Osteoblast (primary cell): ENCODE data around the gene EXOC4. TPM values are rescaled to one million over a fixed set of nuclear protein-coding genes. Genes with fewer than 3 reads are reported as not detected.

Experiments used
- DNase-seq: peaks from one replicate; pipeline ENCODE4 v3.0.0; 2011; ENCODE audit warnings: low spot score, mixed read lengths; ENCODE audit not compliant: insufficient read length; ENCODE audit errors: missing footprints
- H2AFZ ChIP-seq: 2 replicates; pipeline ENCODE4 v1.6.0; 2011; ENCODE audit warnings: mild to moderate bottlenecking, low read length
- H3K27ac ChIP-seq: 2 replicates; pipeline ENCODE4 v1.5.1; 2011; ENCODE audit warnings: mild to moderate bottlenecking, low read depth, low read length, moderate library complexity
- H3K27me3 ChIP-seq: 2 replicates; pipeline ENCODE4 v1.6.0; 2012; ENCODE audit warnings: mild to moderate bottlenecking, control low read depth, inconsistent platforms, low read length, moderate library complexity; ENCODE audit not compliant: insufficient read depth
- H3K36me3 ChIP-seq: 2 replicates; pipeline ENCODE4 v1.5.1; 2011; ENCODE audit warnings: mild to moderate bottlenecking, low read length, control low read depth, moderate library complexity; ENCODE audit not compliant: insufficient read depth
- H3K4me1 ChIP-seq: 2 replicates; pipeline ENCODE4 v1.5.1; 2011; ENCODE audit warnings: mild to moderate bottlenecking, low read length, control low read depth, moderate library complexity; ENCODE audit not compliant: insufficient read depth
- H3K4me2 ChIP-seq: 2 replicates; pipeline ENCODE4 v1.6.0; 2011; ENCODE audit warnings: mild to moderate bottlenecking, low read length; ENCODE audit not compliant: insufficient read depth
- H3K4me3 ChIP-seq: fragments of 200-600 bp; sonication (generic); 3 replicates; pipeline ENCODE4 v1.5.1; 2012; ENCODE audit warnings: mild to moderate bottlenecking, low read length, inconsistent platforms; ENCODE audit not compliant: insufficient read depth
- H3K79me2 ChIP-seq: 2 replicates; pipeline ENCODE4 v1.6.0; 2012; ENCODE audit warnings: mild to moderate bottlenecking, low read length, control low read depth, inconsistent platforms; ENCODE audit not compliant: insufficient read depth
- H3K9me3 ChIP-seq: 2 replicates; pipeline ENCODE4 v1.5.1; 2011; ENCODE audit warnings: low read depth, low read length, control low read depth
- H4K20me1 ChIP-seq: 2 replicates; pipeline ENCODE4 v1.6.0; 2012; ENCODE audit warnings: mild to moderate bottlenecking, low read length, control low read depth; ENCODE audit not compliant: insufficient read depth
- CTCF ChIP-seq: IDR thresholded peaks from 2 replicates; pipeline ENCODE4 v1.5.1; 2011; ENCODE audit warnings: mild to moderate bottlenecking, low read depth, low read length, moderate library complexity; ENCODE audit errors: extremely low read depth
- total RNA-seq: library from RNA; depleted of rRNA; stranded (reverse); fragments of >200 nt; gene quantifications from 2 replicates; pipeline ENCODE4 v1.2.3, GENCODE V29; 2012

EXOC4 gene
- total RNA-seq, 1 donor = 134 TPM

GRCh38 chr7:133542209-133542780, 289.4 kb downstream of the EXOC4 start:
- Histone ChIP-seq H3K27me3 (no peaks in the 10 kb centered on the region), H4K20me1 (no peaks in the 10 kb centered on the region), H3K4me2 (no peak overlapping the region), H3K4me1 (peaks cover 6% of the 10 kb centered on the region), H2AFZ (no peak overlapping the region), H3K4me3 (no peak overlapping the region), H3K79me2 (no peaks in the 10 kb centered on the region), H3K9me3 (no peaks in the 10 kb centered on the region), H3K27ac (no peak overlapping the region), H3K36me3 (no peaks in the 10 kb centered on the region)
- no peak for TF ChIP-seq CTCF
- no peak for DNase-seq

- Histone ChIP-seq H3K4me2 (no peak overlapping the region), H3K79me2 (no peaks in the 10 kb centered on the region), H3K27me3 (no peaks in the 10 kb centered on the region), H3K36me3 (no peaks in the 10 kb centered on the region), H3K9me3 (no peaks in the 10 kb centered on the region), H2AFZ (no peak overlapping the region), H3K27ac (no peak overlapping the region), H3K4me3 (no peak overlapping the region), H4K20me1 (no peaks in the 10 kb centered on the region), H3K4me1 (peaks cover 6% of the 10 kb centered on the region)
- no peak for DNase-seq
- TF ChIP-seq CTCF = no peak
Measured at GRCh38 chr7:133543657-133544056, 290.8 kb downstream of the EXOC4 start.

GRCh38 chr7:133545618-133546017, 292.7 kb downstream of the EXOC4 start:
- no peak overlapping the region for H3K4me2 ChIP-seq
- no peak overlapping the region for H3K4me3 ChIP-seq
- no peak for TF ChIP-seq CTCF
- H3K36me3 ChIP-seq = no peaks in the 10 kb centered on the region
- no peaks in the 10 kb centered on the region for H3K9me3 ChIP-seq
- peaks cover 6% of the 10 kb centered on the region for H3K4me1 ChIP-seq
- H2AFZ ChIP-seq = no peak overlapping the region
- no peaks in the 10 kb centered on the region for H4K20me1 ChIP-seq
- no peaks in the 10 kb centered on the region for H3K27me3 ChIP-seq
- no peak for DNase-seq
- H3K27ac ChIP-seq = no peak overlapping the region
- H3K79me2 ChIP-seq = no peaks in the 10 kb centered on the region

GRCh38 chr7:133547981-133548380, 295.1 kb downstream of the EXOC4 start:
- H3K27me3 ChIP-seq = no peaks in the 10 kb centered on the region
- no peak overlapping the region for H3K27ac ChIP-seq
- no peak overlapping the region for H2AFZ ChIP-seq
- DNase-seq = no peak
- H3K79me2 ChIP-seq = no peaks in the 10 kb centered on the region
- no peak for TF ChIP-seq CTCF
- no peaks in the 10 kb centered on the region for H4K20me1 ChIP-seq
- no peak overlapping the region for H3K4me2 ChIP-seq
- no peaks in the 10 kb centered on the region for H3K9me3 ChIP-seq
- no peaks in the 10 kb centered on the region for H3K36me3 ChIP-seq
- H3K4me3 ChIP-seq = no peak overlapping the region
- peaks cover 6% of the 10 kb centered on the region for H3K4me1 ChIP-seq
